ENCODE results near the gene EPB41L1.

- TF ChIP-seq, protein P1, sequence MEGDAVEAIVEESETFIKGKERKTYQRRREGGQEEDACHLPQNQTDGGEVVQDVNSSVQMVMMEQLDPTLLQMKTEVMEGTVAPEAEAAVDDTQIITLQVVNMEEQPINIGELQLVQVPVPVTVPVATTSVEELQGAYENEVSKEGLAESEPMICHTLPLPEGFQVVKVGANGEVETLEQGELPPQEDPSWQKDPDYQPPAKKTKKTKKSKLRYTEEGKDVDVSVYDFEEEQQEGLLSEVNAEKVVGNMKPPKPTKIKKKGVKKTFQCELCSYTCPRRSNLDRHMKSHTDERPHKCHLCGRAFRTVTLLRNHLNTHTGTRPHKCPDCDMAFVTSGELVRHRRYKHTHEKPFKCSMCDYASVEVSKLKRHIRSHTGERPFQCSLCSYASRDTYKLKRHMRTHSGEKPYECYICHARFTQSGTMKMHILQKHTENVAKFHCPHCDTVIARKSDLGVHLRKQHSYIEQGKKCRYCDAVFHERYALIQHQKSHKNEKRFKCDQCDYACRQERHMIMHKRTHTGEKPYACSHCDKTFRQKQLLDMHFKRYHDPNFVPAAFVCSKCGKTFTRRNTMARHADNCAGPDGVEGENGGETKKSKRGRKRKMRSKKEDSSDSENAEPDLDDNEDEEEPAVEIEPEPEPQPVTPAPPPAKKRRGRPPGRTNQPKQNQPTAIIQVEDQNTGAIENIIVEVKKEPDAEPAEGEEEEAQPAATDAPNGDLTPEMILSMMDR (IDR thresholded peaks at IDR 0.05 in 2 of 3, conservative IDR thresholded peaks at IDR 0.05 in 1 of 3; ENCODE audit: borderline replicate concordance in 1 of 3, insufficient read depth in 1 of 3, low read depth in 2 of 3, low read length in 2 of 3), result no peak
- TF ChIP-seq POLR2AphosphoS5 (IDR thresholded peaks at IDR 0.05; ENCODE audit: low read depth, low read length) (no peak), EZH2 (IDR thresholded peaks at IDR 0.05) (no peak), EZH2phosphoT487 (IDR thresholded peaks at IDR 0.05; ENCODE audit: borderline replicate concordance) (no peak), EGR1 (IDR thresholded peaks at IDR 0.05; ENCODE audit: low read depth) (no peak), SP1 (IDR thresholded peaks at IDR 0.05; ENCODE audit: low read depth) (no peak), YY1 (IDR thresholded peaks at IDR 0.05; ENCODE audit: extremely low read depth, insufficient replicate concordance, low read depth, low read length) (no peak), POLR2A (IDR thresholded peaks at IDR 0.05; ENCODE audit: borderline replicate concordance, extremely low read depth, insufficient read depth, insufficient read length) (no peak)
- TF ChIP-seq, protein P2, sequence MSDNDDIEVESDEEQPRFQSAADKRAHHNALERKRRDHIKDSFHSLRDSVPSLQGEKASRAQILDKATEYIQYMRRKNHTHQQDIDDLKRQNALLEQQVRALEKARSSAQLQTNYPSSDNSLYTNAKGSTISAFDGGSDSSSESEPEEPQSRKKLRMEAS (IDR thresholded peaks at IDR 0.05), result no peak
Measured at GRCh38 chr20:36238760-36239159, 84.2 kb downstream of the EPB41L1 start.
